Measurements from ENCODE around the gene NCR2. TPM values are rescaled to one million over a fixed set of nuclear protein-coding genes. Genes with fewer than 3 reads are reported as not detected.

Gene NCR2
- total RNA-seq, 1 experiment from 2014 or later: not detected

DNA sequence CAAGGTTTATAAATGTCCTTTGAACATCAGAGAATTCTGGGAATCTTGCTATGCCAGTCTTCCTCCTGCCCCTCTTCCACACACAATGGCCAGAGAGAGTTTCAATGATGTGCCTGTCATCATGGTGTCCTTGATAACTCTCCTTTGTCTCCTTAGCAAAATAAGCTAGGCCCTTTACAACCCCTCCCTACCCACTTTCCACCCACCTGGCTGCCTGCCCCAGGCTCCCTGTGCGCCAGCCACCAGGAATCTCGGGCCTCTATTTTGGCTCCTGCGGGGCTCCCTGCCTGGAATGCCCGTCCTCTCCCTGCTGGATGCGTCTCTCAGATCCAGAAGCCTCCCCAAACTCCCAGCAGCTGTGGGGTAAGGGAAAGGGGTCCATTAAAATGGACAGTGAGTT, 60.9 kb downstream of the NCR2 start:
- Histone ChIP-seq H3K36me3 (ENCODE audit: control insufficient read depth in 1 of 2, insufficient read depth in 2 of 2, low read length in 2 of 2) (no peaks in the 10 kb centered on the region), H3K4me2 (ENCODE audit: low read length) (no peak overlapping the region), H3K9ac (ENCODE audit: low read length) (no peak overlapping the region), H3K27ac (ENCODE audit: low read depth, low read length) (no peak overlapping the region), H3K4me1 (ENCODE audit: control insufficient read depth in 1 of 2, insufficient read depth in 2 of 2, low read length in 2 of 2) (no peaks in the 10 kb centered on the region), H3K27me3 (ENCODE audit: insufficient read depth, low read length) (no peaks in the 10 kb centered on the region), H2AFZ (ENCODE audit: low read depth, low read length, poor library complexity, severe bottlenecking) (no peak overlapping the region), H3K4me3 (replicated peaks in 1 of 2; ENCODE audit: low read depth in 1 of 2, low read length in 2 of 2) (no peak overlapping the region), H4K20me1 (ENCODE audit: insufficient read depth) (no peaks in the 10 kb centered on the region), H3K9me3 (ENCODE audit: control insufficient read depth in 1 of 2, insufficient read depth in 1 of 2, low read depth in 1 of 2, low read length in 2 of 2) (peaks cover 4 to 16% of the 10 kb centered on the region in 2 experiments; a peak in 2 of 4 replicates), H3K9me2 (ENCODE audit: insufficient read depth) (no peaks in the 10 kb centered on the region), H3K79me2 (ENCODE audit: insufficient read depth, low read length) (no peaks in the 10 kb centered on the region)
- no peak for TF ChIP-seq POLR2AphosphoS5 (IDR thresholded peaks at IDR 0.05; ENCODE audit: low read depth, low read length)
- no peak for TF ChIP-seq ZFX (IDR thresholded peaks at IDR 0.05)
- TF ChIP-seq YY1 (IDR thresholded peaks at IDR 0.05; ENCODE audit: extremely low read depth, insufficient replicate concordance, low read depth, low read length): no peak
- TF ChIP-seq JUND (IDR thresholded peaks at IDR 0.05): no peak
- ATAC-seq (no peak), DNase-seq (ENCODE audit: low read depth, low spot score) (no peak)
- ChIA-PET RAD21 (ENCODE audit: low non-redundant PET in 1 of 2, low total read pairs in 2 of 2, uncharacterized antibody in 2 of 2, unreplicated experiment in 2 of 2) (no interaction called here), POLR2A (no interaction called here), CTCF (no interaction called here)
- intact Hi-C loops (cut with micrococcal nuclease): no loop called here
- no TSS peak for BruUV-seq (replicated peaks)

DNA sequence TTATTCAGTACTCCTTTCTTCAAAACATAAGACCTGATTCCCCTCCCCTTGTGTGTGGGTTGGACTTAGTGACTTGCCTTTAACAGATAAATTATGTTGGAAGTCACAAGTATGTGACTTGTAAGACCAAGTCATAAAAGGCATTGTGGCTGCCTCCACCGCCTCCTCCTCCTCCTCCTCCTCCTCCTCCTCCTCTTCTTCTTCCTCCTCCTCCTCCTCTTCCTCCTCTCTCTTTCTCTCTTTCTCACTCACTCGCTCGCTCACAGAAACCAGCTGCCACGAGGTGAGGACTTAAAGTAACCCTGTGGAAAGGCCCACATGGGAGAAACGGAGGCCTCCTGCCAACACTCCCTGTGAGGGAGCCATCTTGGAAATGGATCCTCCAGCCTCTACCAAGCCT, 64.0 kb downstream of the NCR2 start:
- Histone ChIP-seq H3K9me3 (ENCODE audit: control insufficient read depth in 1 of 2, insufficient read depth in 1 of 2, low read depth in 1 of 2, low read length in 2 of 2) (peaks cover 0 to 7% of the 10 kb centered on the region in 2 experiments; a peak in 1 of 4 replicates), H3K9ac (ENCODE audit: low read length) (no peak overlapping the region), H3K4me2 (ENCODE audit: low read length) (no peak overlapping the region), H3K4me1 (ENCODE audit: control insufficient read depth in 1 of 2, insufficient read depth in 2 of 2, low read length in 2 of 2) (no peaks in the 10 kb centered on the region), H3K27ac (ENCODE audit: low read depth, low read length) (no peak overlapping the region), H3K4me3 (replicated peaks in 1 of 2; ENCODE audit: low read depth in 1 of 2, low read length in 2 of 2) (no peak overlapping the region), H3K27me3 (ENCODE audit: insufficient read depth, low read length) (no peaks in the 10 kb centered on the region), H3K36me3 (ENCODE audit: control insufficient read depth in 1 of 2, insufficient read depth in 2 of 2, low read length in 2 of 2) (no peaks in the 10 kb centered on the region), H2AFZ (ENCODE audit: low read depth, low read length, poor library complexity, severe bottlenecking) (no peak overlapping the region), H3K9me2 (ENCODE audit: insufficient read depth) (no peaks in the 10 kb centered on the region), H4K20me1 (ENCODE audit: insufficient read depth) (no peaks in the 10 kb centered on the region), H3K79me2 (ENCODE audit: insufficient read depth, low read length) (no peaks in the 10 kb centered on the region)
- no peak for ATAC-seq
- no TSS peak for BruUV-seq (replicated peaks)
- ChIA-PET CTCF (no interaction called here), RAD21 (ENCODE audit: low non-redundant PET in 1 of 2, low total read pairs in 2 of 2, uncharacterized antibody in 2 of 2, unreplicated experiment in 2 of 2) (no interaction called here), POLR2A (no interaction called here)
- no peak for DNase-seq (ENCODE audit: low read depth, low spot score)
- TF ChIP-seq, protein P1, sequence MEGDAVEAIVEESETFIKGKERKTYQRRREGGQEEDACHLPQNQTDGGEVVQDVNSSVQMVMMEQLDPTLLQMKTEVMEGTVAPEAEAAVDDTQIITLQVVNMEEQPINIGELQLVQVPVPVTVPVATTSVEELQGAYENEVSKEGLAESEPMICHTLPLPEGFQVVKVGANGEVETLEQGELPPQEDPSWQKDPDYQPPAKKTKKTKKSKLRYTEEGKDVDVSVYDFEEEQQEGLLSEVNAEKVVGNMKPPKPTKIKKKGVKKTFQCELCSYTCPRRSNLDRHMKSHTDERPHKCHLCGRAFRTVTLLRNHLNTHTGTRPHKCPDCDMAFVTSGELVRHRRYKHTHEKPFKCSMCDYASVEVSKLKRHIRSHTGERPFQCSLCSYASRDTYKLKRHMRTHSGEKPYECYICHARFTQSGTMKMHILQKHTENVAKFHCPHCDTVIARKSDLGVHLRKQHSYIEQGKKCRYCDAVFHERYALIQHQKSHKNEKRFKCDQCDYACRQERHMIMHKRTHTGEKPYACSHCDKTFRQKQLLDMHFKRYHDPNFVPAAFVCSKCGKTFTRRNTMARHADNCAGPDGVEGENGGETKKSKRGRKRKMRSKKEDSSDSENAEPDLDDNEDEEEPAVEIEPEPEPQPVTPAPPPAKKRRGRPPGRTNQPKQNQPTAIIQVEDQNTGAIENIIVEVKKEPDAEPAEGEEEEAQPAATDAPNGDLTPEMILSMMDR (IDR thresholded peaks at IDR 0.05 in 2 of 3, conservative IDR thresholded peaks at IDR 0.05 in 1 of 3; ENCODE audit: borderline replicate concordance in 1 of 3, insufficient read depth in 1 of 3, low read depth in 2 of 3, low read length in 2 of 3): no peak
- TF ChIP-seq POLR2A (IDR thresholded peaks at IDR 0.05; ENCODE audit: borderline replicate concordance, extremely low read depth, insufficient read depth, insufficient read length) (no peak), CBX3 (IDR thresholded peaks at IDR 0.05; ENCODE audit: low read depth) (no peak), SP1 (IDR thresholded peaks at IDR 0.05; ENCODE audit: low read depth) (no peak), YY1 (IDR thresholded peaks at IDR 0.05; ENCODE audit: extremely low read depth, insufficient replicate concordance, low read depth, low read length) (no peak), EZH2phosphoT487 (IDR thresholded peaks at IDR 0.05; ENCODE audit: borderline replicate concordance) (no peak), JUND (IDR thresholded peaks at IDR 0.05) (no peak), ZFX (IDR thresholded peaks at IDR 0.05) (no peak), SIN3A (IDR thresholded peaks at IDR 0.05; ENCODE audit: low read depth) (no peak), FOSL1 (IDR thresholded peaks at IDR 0.05; ENCODE audit: low read depth) (no peak), CEBPB (IDR thresholded peaks at IDR 0.05; ENCODE audit: low read depth) (no peak), EGR1 (IDR thresholded peaks at IDR 0.05; ENCODE audit: low read depth) (no peak), TCF7L2 (IDR thresholded peaks at IDR 0.05; ENCODE audit: borderline replicate concordance, extremely low read depth, insufficient read depth, insufficient read length) (no peak), ELF1 (IDR thresholded peaks at IDR 0.05; ENCODE audit: borderline replicate concordance, low read depth) (no peak), RAD21 (IDR thresholded peaks at IDR 0.05; ENCODE audit: low read depth) (no peak)
- TF ChIP-seq, protein P2, sequence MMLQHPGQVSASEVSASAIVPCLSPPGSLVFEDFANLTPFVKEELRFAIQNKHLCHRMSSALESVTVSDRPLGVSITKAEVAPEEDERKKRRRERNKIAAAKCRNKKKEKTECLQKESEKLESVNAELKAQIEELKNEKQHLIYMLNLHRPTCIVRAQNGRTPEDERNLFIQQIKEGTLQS (IDR thresholded peaks at IDR 0.05): no peak
- TF ChIP-seq, protein P3, sequence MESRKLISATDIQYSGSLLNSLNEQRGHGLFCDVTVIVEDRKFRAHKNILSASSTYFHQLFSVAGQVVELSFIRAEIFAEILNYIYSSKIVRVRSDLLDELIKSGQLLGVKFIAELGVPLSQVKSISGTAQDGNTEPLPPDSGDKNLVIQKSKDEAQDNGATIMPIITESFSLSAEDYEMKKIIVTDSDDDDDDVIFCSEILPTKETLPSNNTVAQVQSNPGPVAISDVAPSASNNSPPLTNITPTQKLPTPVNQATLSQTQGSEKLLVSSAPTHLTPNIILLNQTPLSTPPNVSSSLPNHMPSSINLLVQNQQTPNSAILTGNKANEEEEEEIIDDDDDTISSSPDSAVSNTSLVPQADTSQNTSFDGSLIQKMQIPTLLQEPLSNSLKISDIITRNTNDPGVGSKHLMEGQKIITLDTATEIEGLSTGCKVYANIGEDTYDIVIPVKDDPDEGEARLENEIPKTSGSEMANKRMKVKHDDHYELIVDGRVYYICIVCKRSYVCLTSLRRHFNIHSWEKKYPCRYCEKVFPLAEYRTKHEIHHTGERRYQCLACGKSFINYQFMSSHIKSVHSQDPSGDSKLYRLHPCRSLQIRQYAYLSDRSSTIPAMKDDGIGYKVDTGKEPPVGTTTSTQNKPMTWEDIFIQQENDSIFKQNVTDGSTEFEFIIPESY (IDR thresholded peaks at IDR 0.05; ENCODE audit: extremely low read depth, insufficient replicate concordance, low read length): no peak
- TF ChIP-seq, protein P4, sequence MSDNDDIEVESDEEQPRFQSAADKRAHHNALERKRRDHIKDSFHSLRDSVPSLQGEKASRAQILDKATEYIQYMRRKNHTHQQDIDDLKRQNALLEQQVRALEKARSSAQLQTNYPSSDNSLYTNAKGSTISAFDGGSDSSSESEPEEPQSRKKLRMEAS (IDR thresholded peaks at IDR 0.05): no peak
- intact Hi-C loops (cut with micrococcal nuclease): no loop called here
